ENCODE data around the gene ZDHHC4.

DNA sequence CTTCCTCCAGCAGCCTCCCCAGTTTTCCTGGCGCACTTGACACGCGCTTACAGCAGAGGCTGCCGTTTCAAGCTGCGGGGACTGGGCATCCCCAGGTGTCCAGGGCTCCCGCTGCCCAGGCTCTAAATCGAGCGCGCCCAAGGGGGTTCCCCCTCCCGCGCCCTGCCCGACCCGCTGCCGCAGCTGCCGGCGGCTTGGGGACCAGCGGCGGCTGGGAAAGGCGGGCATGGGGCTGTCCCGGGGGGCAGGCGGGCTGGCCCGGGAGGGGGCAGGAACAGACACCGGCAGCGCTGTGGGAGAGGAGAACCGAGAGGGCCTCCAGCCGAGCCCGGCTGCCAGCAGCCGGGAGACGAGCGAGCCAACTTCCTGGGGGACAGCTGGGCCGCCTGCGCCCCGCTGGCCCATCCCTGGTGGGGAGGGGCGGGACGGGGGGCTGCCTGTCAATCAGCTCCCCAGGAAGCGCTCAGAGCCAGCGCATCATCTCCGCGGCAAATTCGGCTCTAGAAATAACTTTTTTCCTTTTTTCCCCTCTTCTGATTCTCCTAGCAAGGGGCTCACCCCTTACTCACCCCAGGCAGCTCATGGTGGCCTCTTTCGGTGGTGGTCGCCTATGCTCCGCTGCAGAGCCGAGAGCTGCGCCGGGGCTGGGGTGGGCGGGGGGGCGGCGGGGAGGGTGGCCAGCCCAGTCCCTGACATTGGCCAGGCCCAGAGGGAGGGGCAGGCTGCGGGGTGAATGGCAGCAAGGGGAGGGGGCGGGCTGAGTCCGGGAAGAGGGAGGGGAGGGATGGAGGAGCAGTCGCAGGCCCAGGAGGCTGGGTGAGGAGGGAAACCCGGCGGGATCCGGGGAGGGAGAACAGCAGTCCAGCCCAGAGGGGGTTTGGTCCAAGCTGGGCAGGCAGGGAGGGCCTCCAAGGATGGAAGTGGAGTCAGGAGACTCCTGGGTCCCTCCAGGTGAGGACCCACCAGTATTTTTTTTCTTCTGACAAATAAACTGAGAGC, 40.7 kb upstream of the ZDHHC4 start:
- TF ChIP-seq, protein P1, sequence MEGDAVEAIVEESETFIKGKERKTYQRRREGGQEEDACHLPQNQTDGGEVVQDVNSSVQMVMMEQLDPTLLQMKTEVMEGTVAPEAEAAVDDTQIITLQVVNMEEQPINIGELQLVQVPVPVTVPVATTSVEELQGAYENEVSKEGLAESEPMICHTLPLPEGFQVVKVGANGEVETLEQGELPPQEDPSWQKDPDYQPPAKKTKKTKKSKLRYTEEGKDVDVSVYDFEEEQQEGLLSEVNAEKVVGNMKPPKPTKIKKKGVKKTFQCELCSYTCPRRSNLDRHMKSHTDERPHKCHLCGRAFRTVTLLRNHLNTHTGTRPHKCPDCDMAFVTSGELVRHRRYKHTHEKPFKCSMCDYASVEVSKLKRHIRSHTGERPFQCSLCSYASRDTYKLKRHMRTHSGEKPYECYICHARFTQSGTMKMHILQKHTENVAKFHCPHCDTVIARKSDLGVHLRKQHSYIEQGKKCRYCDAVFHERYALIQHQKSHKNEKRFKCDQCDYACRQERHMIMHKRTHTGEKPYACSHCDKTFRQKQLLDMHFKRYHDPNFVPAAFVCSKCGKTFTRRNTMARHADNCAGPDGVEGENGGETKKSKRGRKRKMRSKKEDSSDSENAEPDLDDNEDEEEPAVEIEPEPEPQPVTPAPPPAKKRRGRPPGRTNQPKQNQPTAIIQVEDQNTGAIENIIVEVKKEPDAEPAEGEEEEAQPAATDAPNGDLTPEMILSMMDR (IDR thresholded peaks at IDR 0.05; ENCODE audit: extremely low read depth in 1 of 2, insufficient read depth in 1 of 2, low read depth in 1 of 2, low read length in 2 of 2): no peak
- no peak for TF ChIP-seq POLR2AphosphoS5 (IDR thresholded peaks at IDR 0.05; ENCODE audit: insufficient read depth, low read depth, low read length)

All from endothelial cell of umbilical vein (primary cell).